Midbrain (tissue), 1 donor: ENCODE data around the gene PTX3.

Source experiments
- DNase-seq: peaks from one replicate; lab custom pipeline; 2025; lab: John Stamatoyannopoulos, UW

The PTX3 gene

DNA sequence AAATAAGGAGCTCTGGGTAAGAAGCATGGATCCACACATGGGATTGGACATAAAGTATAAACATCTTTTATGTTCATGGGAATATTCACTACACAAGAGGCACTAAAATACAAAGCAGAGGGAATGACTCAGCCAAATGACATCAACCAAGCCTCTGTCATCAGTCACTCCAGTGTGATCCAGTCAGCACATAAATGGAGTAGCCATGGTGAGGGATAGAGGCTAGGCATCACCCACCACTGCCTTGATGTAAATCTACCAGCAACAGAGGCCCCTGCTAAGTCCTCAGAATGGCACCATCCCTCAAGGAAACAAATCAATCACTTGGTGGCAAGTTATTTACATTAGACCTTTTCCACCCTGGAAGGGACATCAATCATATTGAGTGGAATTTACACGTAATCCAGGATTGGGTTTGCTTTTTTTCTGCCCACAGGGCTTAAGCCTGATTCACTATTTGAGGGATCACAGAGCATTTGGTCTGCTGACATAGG is 39.3 kb downstream of the PTX3 start:
- no peak for DNase-seq

DNA sequence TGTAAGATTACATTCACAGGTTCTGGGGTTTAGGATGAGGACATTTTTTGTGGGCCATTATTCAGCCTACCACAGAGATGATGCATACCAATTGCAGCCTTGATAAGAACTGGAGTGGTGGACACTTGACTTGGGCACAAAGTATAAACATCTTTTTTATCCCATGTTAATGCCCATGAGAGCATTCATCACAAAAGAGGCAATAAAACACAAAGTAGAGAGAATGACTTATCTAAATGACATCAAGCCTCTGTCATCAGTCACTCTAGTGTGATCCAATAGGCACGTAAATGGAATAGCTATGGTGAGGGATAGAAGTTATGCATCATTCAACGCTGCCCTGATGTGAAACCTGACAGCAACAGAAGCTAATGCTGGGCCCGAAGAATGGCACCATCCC is 40.8 kb downstream of the PTX3 start:
- DNase-seq = no peak

DNA sequence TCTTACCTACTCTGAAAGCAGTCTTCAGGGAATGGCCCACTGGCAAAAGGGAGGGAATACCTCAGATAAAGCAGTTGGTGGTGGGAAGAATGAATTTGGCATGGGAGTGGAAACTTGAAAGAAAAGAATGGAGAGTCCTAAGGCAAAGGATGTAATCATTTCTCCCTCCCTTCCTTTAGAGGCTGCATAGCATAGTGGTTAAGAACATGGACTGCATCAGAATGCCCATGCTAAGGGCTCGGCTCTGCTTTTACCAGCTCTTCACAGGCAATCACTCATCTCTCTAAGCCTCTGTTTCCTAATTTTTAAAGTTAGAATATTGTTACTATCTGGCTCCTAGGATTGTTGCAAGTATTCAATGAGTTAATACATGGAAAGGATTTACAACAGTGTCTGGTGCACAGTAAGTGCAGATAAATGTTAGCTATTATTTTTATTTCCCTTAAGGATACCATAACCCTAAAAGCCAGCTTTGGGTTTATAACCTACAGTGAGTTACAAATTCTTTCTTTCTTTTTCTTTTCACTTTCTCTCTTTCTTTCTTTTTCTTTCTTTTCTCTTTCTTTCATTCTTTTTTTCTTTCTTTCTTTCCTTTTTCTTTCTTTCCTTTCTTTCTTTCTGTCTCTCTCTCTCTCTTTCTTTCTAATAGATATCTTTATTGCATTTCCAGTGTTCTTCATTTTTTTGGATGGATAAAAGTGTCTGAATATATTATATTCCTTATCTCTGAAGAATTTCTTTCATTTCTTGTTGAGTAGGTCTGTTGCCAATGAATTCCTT is 43.0 kb downstream of the PTX3 start:
- DNase-seq = no peak

DNA sequence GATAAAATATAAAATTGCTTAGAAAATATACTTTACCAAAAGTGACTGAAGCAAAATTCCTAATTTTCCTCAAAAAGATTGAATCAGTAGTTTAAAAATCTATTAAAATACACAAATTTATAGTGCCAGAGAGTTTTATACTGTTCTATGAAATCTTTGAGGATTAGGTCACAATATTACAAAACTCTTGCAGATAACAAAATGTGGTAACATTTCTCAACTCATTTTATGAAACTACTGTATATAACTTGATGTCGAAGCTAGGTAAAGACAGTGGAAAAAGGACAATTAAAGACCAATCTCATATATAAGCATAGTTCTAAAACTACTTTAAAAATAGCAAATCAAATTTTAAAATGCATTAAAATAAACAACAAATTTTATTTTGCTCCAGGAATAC is 50.7 kb downstream of the PTX3 start:
- DNase-seq = no peak

DNA sequence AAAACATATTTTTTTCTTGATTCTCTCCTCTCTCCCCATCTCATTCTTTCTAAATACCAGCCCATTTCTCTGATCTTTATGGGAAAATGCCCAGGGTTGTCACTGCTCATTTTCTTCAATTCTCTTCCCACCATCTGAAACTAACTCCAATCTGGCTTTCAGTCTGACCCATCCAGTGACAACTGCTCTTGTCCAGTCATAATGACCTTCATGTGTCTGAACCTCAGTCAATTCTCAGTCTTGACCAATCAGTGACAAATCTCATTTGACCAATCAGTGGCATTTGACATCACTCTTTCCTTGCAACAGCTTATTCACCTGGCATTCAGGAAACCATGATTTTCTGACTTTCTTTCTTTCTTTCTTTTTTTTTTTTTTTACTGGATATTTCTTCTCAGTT is 51.5 kb downstream of the PTX3 start:
- no peak for DNase-seq

DNA sequence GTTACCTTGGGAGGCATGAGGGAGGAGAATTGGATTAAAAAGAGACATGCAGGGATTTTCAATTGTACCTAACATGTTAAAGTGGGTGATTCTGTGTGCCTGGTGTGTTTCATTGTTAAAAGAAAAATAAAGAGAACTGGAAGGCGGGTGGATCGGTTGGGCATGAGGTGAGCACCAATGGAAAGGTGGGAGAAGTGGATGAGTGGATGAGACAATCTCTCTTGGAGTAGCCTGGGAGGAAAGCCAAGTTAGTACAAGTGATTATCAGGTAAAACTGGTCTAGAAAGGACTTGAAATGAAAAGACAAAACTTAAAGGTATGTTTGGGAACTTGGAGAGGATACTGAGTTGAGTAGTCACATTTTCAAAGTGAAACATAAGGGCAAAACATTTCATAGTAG is 54.5 kb downstream of the PTX3 start:
- DNase-seq = no peak
